SU-DHL-6 (cell line): ENCODE measurements around the gene VAV3.

Experiments
- H2AFZ ChIP-seq: fragments of 200-600 bp; sonication (generic); 2 replicates; pipeline ENCODE4 v1.6.1; 2014; ENCODE audit warnings: low read depth, mild to moderate bottlenecking, moderate library complexity, mixed read lengths, antibody characterized with exemption, low read length; ENCODE audit not compliant: severe bottlenecking
- H3F3A ChIP-seq: fragments of 200-600 bp; shearing (Covaris generic); 2 replicates; pipeline ENCODE4 v1.6.0; 2016; ENCODE audit warnings: antibody characterized with exemption, mild to moderate bottlenecking; ENCODE audit not compliant: insufficient read depth
- H3K27ac ChIP-seq: fragments of 200-600 bp; sonication (generic); 2 replicates; pipeline ENCODE4 v1.5.1; 2016; ENCODE audit warnings: low read depth, mild to moderate bottlenecking, low read length, moderate library complexity, mixed read lengths
- H3K27me3 ChIP-seq: fragments of 200-600 bp; sonication (generic), shearing (Covaris generic); 2 replicates; pipeline ENCODE4 v1.6.0; 2014; ENCODE audit warnings: mild to moderate bottlenecking, low read length
- H3K36me3 ChIP-seq: fragments of 200-600 bp; sonication (generic); 2 replicates; pipeline ENCODE4 v1.6.1; 2014; ENCODE audit warnings: mild to moderate bottlenecking, low read length, mixed read lengths
- H3K4me2 ChIP-seq: fragments of 300-600, 200-600 bp; shearing (Covaris generic), sonication (generic); 2 replicates; pipeline ENCODE4 v1.6.0; 2014; ENCODE audit warnings: low read length, low read depth, mild to moderate bottlenecking; ENCODE audit not compliant: poor library complexity, severe bottlenecking
- H3K4me3 ChIP-seq: fragments of 200-600 bp; sonication (generic); 2 replicates; pipeline ENCODE4 v1.5.1; 2014; ENCODE audit warnings: antibody characterized with exemption, low read length, mild to moderate bottlenecking, mixed read lengths; ENCODE audit not compliant: insufficient read depth, poor library complexity, severe bottlenecking
- H3K79me2 ChIP-seq: fragments of 200-600 bp; sonication (generic); 2 replicates; pipeline ENCODE4 v1.6.1; 2014; ENCODE audit warnings: mild to moderate bottlenecking, low read length, moderate library complexity; ENCODE audit not compliant: insufficient read depth
- H3K9ac ChIP-seq: fragments of 200-600 bp; sonication (generic); 2 replicates; pipeline ENCODE4 v1.7.0; 2014; ENCODE audit warnings: mild to moderate bottlenecking, low read length
- H3K9me2 ChIP-seq: fragments of 200-600 bp; sonication (generic); replicated peaks from 2 replicates; pipeline ENCODE4 v1.6.1; 2014; ENCODE audit warnings: low read length; ENCODE audit not compliant: insufficient read depth
- H3K9me3 ChIP-seq: fragments of 200-600 bp; sonication (generic); 2 replicates; pipeline ENCODE4 v1.6.1; 2014; ENCODE audit warnings: low read length, mixed read lengths; ENCODE audit not compliant: insufficient read depth
- H4K20me1 ChIP-seq: fragments of 200-600 bp; sonication (generic); 2 replicates; pipeline ENCODE4 v1.6.1; 2014; ENCODE audit warnings: low read depth, mild to moderate bottlenecking, antibody characterized with exemption, low read length, moderate library complexity, mixed read lengths
- CTCF ChIP-seq: fragments of 200-600 bp; sonication (generic); IDR thresholded peaks from one replicate; pipeline ENCODE4 v1.5.1; 2017; ENCODE audit warnings: antibody characterized with exemption, mild to moderate bottlenecking, low read length, moderate library complexity; ENCODE audit not compliant: insufficient read depth, poor library complexity, severe bottlenecking
- EZH2phosphoT487 ChIP-seq: fragments of 200-600 bp; sonication (generic), shearing (Covaris generic); conservative IDR thresholded peaks from 2 replicates; pipeline ENCODE4 v1.6.1; 2018; ENCODE audit warnings: mild to moderate bottlenecking, antibody characterized with exemption, low read length, moderate library complexity, mixed read lengths

VAV3 gene

DNA sequence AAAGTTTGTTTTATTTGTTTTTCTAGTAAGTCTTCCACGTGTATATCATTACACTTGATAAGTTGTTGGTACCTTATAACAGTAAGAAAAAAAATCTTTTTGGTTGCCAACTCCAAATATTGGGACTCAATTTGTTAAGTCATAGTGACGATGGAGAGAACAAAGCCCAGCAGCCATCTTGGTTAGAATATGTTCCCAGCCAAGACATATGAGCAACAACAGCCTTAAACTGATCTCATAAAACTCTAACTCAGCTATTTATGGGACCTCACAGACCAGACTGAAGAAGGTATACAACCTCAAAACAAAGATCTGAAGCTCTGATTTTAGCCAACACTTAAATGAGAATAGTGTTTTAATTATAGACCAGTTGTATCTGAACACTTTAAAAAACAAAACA is 281.3 kb downstream of the VAV3 start:
- no peak overlapping the region for H3K4me2 ChIP-seq
- TF ChIP-seq CTCF (no peak), EZH2phosphoT487 (no peak)
- H3K79me2 ChIP-seq: no peaks in the 10 kb centered on the region
- no peaks in the 10 kb centered on the region for H3K9me3 ChIP-seq
- H3K9me2 ChIP-seq: no peaks in the 10 kb centered on the region
- H3K27me3 ChIP-seq: no peaks in the 10 kb centered on the region
- no peak overlapping the region for H3K4me3 ChIP-seq
- H3F3A ChIP-seq: no peaks in the 10 kb centered on the region
- no peak overlapping the region for H2AFZ ChIP-seq
- H3K36me3 ChIP-seq: no peaks in the 10 kb centered on the region
- no peaks in the 10 kb centered on the region for H4K20me1 ChIP-seq
- no peak overlapping the region for H3K27ac ChIP-seq
- no peak overlapping the region for H3K9ac ChIP-seq

GRCh38 chr1:107683191-107683657 is 281.8 kb downstream of the VAV3 start:
- H3K9ac ChIP-seq: no peak overlapping the region
- no peaks in the 10 kb centered on the region for H3K9me2 ChIP-seq
- H3K4me2 ChIP-seq: no peak overlapping the region
- no peaks in the 10 kb centered on the region for H3K27me3 ChIP-seq
- no peaks in the 10 kb centered on the region for H3K36me3 ChIP-seq
- H3K4me3 ChIP-seq: no peak overlapping the region
- no peaks in the 10 kb centered on the region for H3K79me2 ChIP-seq
- no peaks in the 10 kb centered on the region for H3F3A ChIP-seq
- no peaks in the 10 kb centered on the region for H4K20me1 ChIP-seq
- no peak overlapping the region for H3K27ac ChIP-seq
- no peak for TF ChIP-seq CTCF
- TF ChIP-seq EZH2phosphoT487: no peak
- no peaks in the 10 kb centered on the region for H3K9me3 ChIP-seq
- H2AFZ ChIP-seq: no peak overlapping the region

- no peaks in the 10 kb centered on the region for H3K79me2 ChIP-seq
- no peak overlapping the region for H3K9ac ChIP-seq
- TF ChIP-seq CTCF (no peak), EZH2phosphoT487 (no peak)
- H3K4me2 ChIP-seq: no peak overlapping the region
- H3F3A ChIP-seq: no peaks in the 10 kb centered on the region
- H3K36me3 ChIP-seq: no peaks in the 10 kb centered on the region
- H3K9me2 ChIP-seq: no peaks in the 10 kb centered on the region
- no peaks in the 10 kb centered on the region for H4K20me1 ChIP-seq
- no peaks in the 10 kb centered on the region for H3K9me3 ChIP-seq
- H3K27me3 ChIP-seq: no peaks in the 10 kb centered on the region
- no peak overlapping the region for H2AFZ ChIP-seq
- no peak overlapping the region for H3K4me3 ChIP-seq
- H3K27ac ChIP-seq: no peak overlapping the region
These were observed 282.5 kb downstream of the VAV3 start for GRCh38 chr1:107682467-107682866.
